Measurements from ENCODE around the gene MRPL36.

DNA sequence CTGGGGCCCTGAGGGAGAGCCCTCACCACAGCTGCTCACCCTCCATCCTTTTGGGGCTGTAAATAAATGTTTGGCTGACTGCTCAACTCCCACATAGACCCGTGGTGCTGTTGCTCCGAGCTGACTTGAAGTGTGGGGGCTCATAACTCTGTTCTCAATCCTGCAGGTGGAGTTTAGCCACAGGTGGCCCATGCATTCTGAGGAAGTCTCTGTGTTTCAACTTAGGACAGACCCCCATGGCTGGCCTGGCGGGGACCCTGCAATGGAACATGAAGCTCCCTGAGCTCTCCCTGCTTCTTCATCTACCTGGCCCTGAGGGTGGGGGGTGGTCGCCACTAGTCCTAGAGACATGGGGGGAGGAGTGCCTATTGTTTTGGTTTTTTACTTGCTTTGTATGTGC lies 21.3 kb upstream of the MRPL36 start:
- TF ChIP-seq, protein P1, sequence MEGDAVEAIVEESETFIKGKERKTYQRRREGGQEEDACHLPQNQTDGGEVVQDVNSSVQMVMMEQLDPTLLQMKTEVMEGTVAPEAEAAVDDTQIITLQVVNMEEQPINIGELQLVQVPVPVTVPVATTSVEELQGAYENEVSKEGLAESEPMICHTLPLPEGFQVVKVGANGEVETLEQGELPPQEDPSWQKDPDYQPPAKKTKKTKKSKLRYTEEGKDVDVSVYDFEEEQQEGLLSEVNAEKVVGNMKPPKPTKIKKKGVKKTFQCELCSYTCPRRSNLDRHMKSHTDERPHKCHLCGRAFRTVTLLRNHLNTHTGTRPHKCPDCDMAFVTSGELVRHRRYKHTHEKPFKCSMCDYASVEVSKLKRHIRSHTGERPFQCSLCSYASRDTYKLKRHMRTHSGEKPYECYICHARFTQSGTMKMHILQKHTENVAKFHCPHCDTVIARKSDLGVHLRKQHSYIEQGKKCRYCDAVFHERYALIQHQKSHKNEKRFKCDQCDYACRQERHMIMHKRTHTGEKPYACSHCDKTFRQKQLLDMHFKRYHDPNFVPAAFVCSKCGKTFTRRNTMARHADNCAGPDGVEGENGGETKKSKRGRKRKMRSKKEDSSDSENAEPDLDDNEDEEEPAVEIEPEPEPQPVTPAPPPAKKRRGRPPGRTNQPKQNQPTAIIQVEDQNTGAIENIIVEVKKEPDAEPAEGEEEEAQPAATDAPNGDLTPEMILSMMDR (IDR thresholded peaks at IDR 0.05 in 4 of 5, conservative IDR thresholded peaks at IDR 0.05 in 1 of 5) = no peak
- no peak for TF ChIP-seq POLR2A (IDR thresholded peaks at IDR 0.05)
